Smooth muscle cell (in vitro differentiated cells): ENCODE results near the gene BUB3. TPM values are rescaled to one million over a fixed set of nuclear protein-coding genes. Genes with fewer than 3 reads are reported as not detected.
"Not testable (repeated sequence)": the region's sequence is repeated elsewhere in the genome, so short reads cannot be mapped to it uniquely, and the experiment has no call there.

Experiments
- DNase-seq: peaks from one replicate; lab custom pipeline; 2025; ENCODE audit not compliant: unreplicated experiment; lab: John Stamatoyannopoulos, UW
- H2AFZ ChIP-seq: fragments of 200-600 bp; sonication (generic); 2 replicates; pipeline ENCODE4 v1.6.0; 2016; ENCODE audit warnings: antibody characterized with exemption, low read depth, mild to moderate bottlenecking
- H3F3A ChIP-seq: fragments of 200-600 bp; sonication (generic); 2 replicates; pipeline ENCODE4 v1.6.0; 2017; ENCODE audit warnings: antibody characterized with exemption, low read depth
- H3K27ac ChIP-seq: fragments of 200-600 bp; sonication (generic); 2 replicates; pipeline ENCODE4 v1.5.1; 2016; ENCODE audit warnings: low read depth, mild to moderate bottlenecking
- H3K27me3 ChIP-seq: fragments of 200-600 bp; sonication (generic); 2 replicates; pipeline ENCODE4 v1.6.1; 2016; ENCODE audit warnings: low read depth, mild to moderate bottlenecking
- H3K36me3 ChIP-seq: fragments of 200-600 bp; sonication (generic); 2 replicates; pipeline ENCODE4 v1.5.1; 2016; ENCODE audit warnings: low read depth
- H3K4me1 ChIP-seq: fragments of 200-600 bp; sonication (generic); 2 replicates; pipeline ENCODE4 v1.5.1; 2016; ENCODE audit warnings: low read depth
- H3K4me2 ChIP-seq: fragments of 200-600 bp; sonication (generic); 2 replicates; pipeline ENCODE4 v1.6.0; 2016; ENCODE audit warnings: mild to moderate bottlenecking
- H3K4me3 ChIP-seq: fragments of 200-600 bp; sonication (generic); 2 replicates; pipeline ENCODE4 v1.5.1; 2016; ENCODE audit warnings: mild to moderate bottlenecking
- H3K79me2 ChIP-seq: fragments of 200-600 bp; sonication (generic); 2 replicates; pipeline ENCODE4 v1.6.0; 2016; ENCODE audit warnings: low read depth, mild to moderate bottlenecking
- H3K9ac ChIP-seq: fragments of 200-600 bp; sonication (generic); 2 replicates; pipeline ENCODE4 v1.6.0; 2016; ENCODE audit warnings: low read depth
- H3K9me3 ChIP-seq: fragments of 200-600 bp; sonication (generic); replicated peaks from 2 replicates; pipeline ENCODE4 v1.5.1; 2016; ENCODE audit warnings: low read depth
- H4K20me1 ChIP-seq: fragments of 200-600 bp; sonication (generic); 2 replicates; pipeline ENCODE4 v1.6.0; 2016; ENCODE audit warnings: low read depth
- CTCF ChIP-seq: fragments of 200-600 bp; sonication (generic); IDR thresholded peaks from 2 replicates; pipeline ENCODE4 v1.5.1; 2017; ENCODE audit warnings: borderline replicate concordance, mild to moderate bottlenecking, antibody characterized with exemption; ENCODE audit not compliant: insufficient read depth, poor library complexity, severe bottlenecking
- WGBS: methylation state at CpG from one replicate; pipeline ENCODE4 v1.1.7; 2016; ENCODE audit warnings: low lambda C conversion rate; 5-methylcytosine and 5-hydroxymethylcytosine counted together
- polyA plus RNA-seq: library from polyadenylated mRNA; unstranded; fragments of >200 nt; fragmentation: Nextera tagmentation; extraction: Ambion mirVana; gene quantifications from 2 replicates; pipeline ENCODE4 v1.2.1, GENCODE V29; 2016
- total RNA-seq: library from RNA; depleted of rRNA; stranded (reverse); fragments of >200 nt; gene quantifications from 2 replicates; pipeline ENCODE4 v1.2.3, GENCODE V29; 2014

Gene BUB3
- total and polyA plus RNA-seq, 2 experiments from 2014 or later = 75.3 to 78.4 TPM

- TF ChIP-seq CTCF = no peak
- no peaks in the 10 kb centered on the region for H3K9me3 ChIP-seq
- H3F3A ChIP-seq = no peaks in the 10 kb centered on the region
- H3K4me2 ChIP-seq = no peak overlapping the region
- no peak overlapping the region for H3K9ac ChIP-seq
- H3K4me1 ChIP-seq = no peaks in the 10 kb centered on the region
- DNase-seq = no peak
- peaks cover 28% of the 10 kb centered on the region for H3K36me3 ChIP-seq
- H3K4me3 ChIP-seq = no peak overlapping the region
- no peaks in the 10 kb centered on the region for H3K27me3 ChIP-seq
- H2AFZ ChIP-seq = no peak overlapping the region
- H3K79me2 ChIP-seq = peaks cover 4% of the 10 kb centered on the region
- 100% methylated on average over 2 of the region's 2 CpGs for whole genome bisulfite sequencing
- H4K20me1 ChIP-seq = peaks cover 43% of the 10 kb centered on the region
- H3K27ac ChIP-seq = no peak overlapping the region
Observed at GRCh38 chr10:123166618-123167017, 12.4 kb downstream of the BUB3 start.

- H2AFZ ChIP-seq = no peak overlapping the region
- H3K79me2 ChIP-seq = no peaks in the 10 kb centered on the region
- DNase-seq = no peak
- no peaks in the 10 kb centered on the region for H3K9me3 ChIP-seq
- H4K20me1 ChIP-seq = peaks cover 14% of the 10 kb centered on the region
- no peak overlapping the region for H3K4me2 ChIP-seq
- no peak for TF ChIP-seq CTCF
- no peaks in the 10 kb centered on the region for H3K36me3 ChIP-seq
- no peaks in the 10 kb centered on the region for H3F3A ChIP-seq
- H3K27me3 ChIP-seq = no peaks in the 10 kb centered on the region
- no peak overlapping the region for H3K9ac ChIP-seq
- no peak overlapping the region for H3K4me3 ChIP-seq
- no peak overlapping the region for H3K27ac ChIP-seq
- WGBS = 96% methylated on average over 4 of the region's 4 CpGs
- H3K4me1 ChIP-seq = no peaks in the 10 kb centered on the region
Observed at GRCh38 chr10:123170961-123171360, 16.8 kb downstream of the BUB3 start.

- H3K4me3 ChIP-seq, H3K27me3 ChIP-seq, H3K27ac ChIP-seq, DNase-seq, H4K20me1 ChIP-seq, H3F3A ChIP-seq, H3K79me2 ChIP-seq, H3K4me1 ChIP-seq, H3K36me3 ChIP-seq, H2AFZ ChIP-seq, H3K4me2 ChIP-seq, H3K9me3 ChIP-seq, H3K9ac ChIP-seq: not testable (repeated sequence)
- WGBS = 96% methylated on average over 10 of the region's 10 CpGs
Observed at GRCh38 chr10:123171616-123172015, 17.4 kb downstream of the BUB3 start.

- H3K27ac ChIP-seq = no peak overlapping the region
- WGBS = 91% methylated on average over 9 of the region's 9 CpGs
- TF ChIP-seq CTCF = no peak
Observed at GRCh38 chr10:123175389-123176387, 21.5 kb downstream of the BUB3 start.

GRCh38 chr10:123178390-123178789, 24.2 kb downstream of the BUB3 start:
- WGBS = 94% methylated on average over 4 of the region's 4 CpGs

More at GRCh38 chr10:123175389-123176387, 21.5 kb downstream of the BUB3 start:
- Histone ChIP-seq H3K4me1 (no peaks in the 10 kb centered on the region), H3K9me3 (no peaks in the 10 kb centered on the region), H2AFZ (no peak overlapping the region), H3K4me3 (no peak overlapping the region), H3F3A (no peaks in the 10 kb centered on the region), H3K36me3 (no peaks in the 10 kb centered on the region), H3K79me2 (no peaks in the 10 kb centered on the region), H4K20me1 (no peaks in the 10 kb centered on the region), H3K9ac (no peak overlapping the region), H3K4me2 (no peak overlapping the region), H3K27me3 (no peaks in the 10 kb centered on the region)
- no peak for DNase-seq

More at GRCh38 chr10:123178390-123178789, 24.2 kb downstream of the BUB3 start:
- not testable (repeated sequence) for H4K20me1 ChIP-seq, H3K27ac ChIP-seq, DNase-seq, H3K4me2 ChIP-seq, H3F3A ChIP-seq, H3K9me3 ChIP-seq, H3K4me3 ChIP-seq, H2AFZ ChIP-seq, H3K27me3 ChIP-seq, H3K4me1 ChIP-seq, H3K36me3 ChIP-seq, H3K79me2 ChIP-seq, H3K9ac ChIP-seq
